ENCODE results near the gene NELL1. TPM values are rescaled to one million over a fixed set of nuclear protein-coding genes. Genes with fewer than 3 reads are reported as not detected.

NELL1 gene
- total RNA-seq, 2 experiments from 2014 or later = not detected

GRCh38 chr11:21505070-21505469, 835.7 kb downstream of the NELL1 start:
- no peaks in the 10 kb centered on the region for H3K36me3 Mint-ChIP-seq
- H3K27me3 Mint-ChIP-seq = no peaks in the 10 kb centered on the region
- CTCF ChIA-PET = no interaction called here

DNA sequence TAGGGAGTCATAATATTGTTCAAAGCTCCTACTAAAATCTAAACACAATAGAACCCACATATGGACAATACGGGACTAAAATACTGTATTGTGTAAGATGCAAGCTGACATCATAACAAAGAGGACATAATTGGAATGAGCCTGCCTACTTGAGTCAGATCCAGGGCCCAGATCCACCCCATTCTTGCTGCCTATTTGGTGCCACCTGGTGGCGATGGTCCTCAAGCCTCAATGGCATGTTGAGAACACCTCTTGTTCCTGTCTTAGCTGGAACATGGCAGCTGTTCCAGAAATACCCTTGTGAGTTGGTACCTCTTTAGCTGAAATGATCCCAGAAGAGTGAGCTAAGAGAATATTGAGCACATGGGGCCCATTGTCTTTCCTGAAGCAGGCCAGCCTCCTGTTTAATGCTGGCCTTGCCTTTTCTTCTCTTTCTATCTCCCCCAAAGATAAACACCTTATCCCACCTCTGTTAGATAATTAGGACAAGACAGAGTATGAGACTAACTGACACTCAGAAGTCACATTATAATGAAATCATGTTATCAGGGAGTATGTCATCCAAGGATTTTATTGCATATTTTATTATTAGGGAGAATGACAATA, 842.6 kb downstream of the NELL1 start:
- DNase-seq (peak; percentile 41), ATAC-seq (no peak)
- CTCF ChIA-PET = no interaction called here

More at GRCh38 chr11:21505070-21505469, 835.7 kb downstream of the NELL1 start:
- H3K4me1 Mint-ChIP-seq = no peaks in the 10 kb centered on the region
- DNase-seq = no peak
- no peak overlapping the region for H3K27ac Mint-ChIP-seq
- H3K9me3 Mint-ChIP-seq (ENCODE audit: low read depth) = peaks cover 5% of the 10 kb centered on the region
- no peak for ATAC-seq
- H3K4me3 Mint-ChIP-seq = no peak overlapping the region

GRCh38 chr11:21514316-21514715, 844.9 kb downstream of the NELL1 start:
- DNase-seq (no peak), ATAC-seq (no peak)
- H3K36me3 Mint-ChIP-seq = no peaks in the 10 kb centered on the region
- no peak overlapping the region for H3K4me3 Mint-ChIP-seq
- CTCF ChIA-PET = no interaction called here
- no peaks in the 10 kb centered on the region for H3K27me3 Mint-ChIP-seq
- no peak overlapping the region for H3K27ac Mint-ChIP-seq
- H3K4me1 Mint-ChIP-seq = no peaks in the 10 kb centered on the region
- no peaks in the 10 kb centered on the region for H3K9me3 Mint-ChIP-seq (ENCODE audit: low read depth)

More for the DNA sequence above, 842.6 kb downstream of the NELL1 start:
- no peaks in the 10 kb centered on the region for H3K27me3 Mint-ChIP-seq
- no peak overlapping the region for H3K27ac Mint-ChIP-seq
- H3K4me3 Mint-ChIP-seq = no peak overlapping the region
- no peaks in the 10 kb centered on the region for H3K4me1 Mint-ChIP-seq
- H3K9me3 Mint-ChIP-seq (ENCODE audit: low read depth) = no peaks in the 10 kb centered on the region
- H3K36me3 Mint-ChIP-seq = no peaks in the 10 kb centered on the region

GRCh38 chr11:21520244-21520643, 850.9 kb downstream of the NELL1 start:
- no peak overlapping the region for H3K4me3 Mint-ChIP-seq
- CTCF ChIA-PET = no interaction called here
- no peaks in the 10 kb centered on the region for H3K4me1 Mint-ChIP-seq

DNA sequence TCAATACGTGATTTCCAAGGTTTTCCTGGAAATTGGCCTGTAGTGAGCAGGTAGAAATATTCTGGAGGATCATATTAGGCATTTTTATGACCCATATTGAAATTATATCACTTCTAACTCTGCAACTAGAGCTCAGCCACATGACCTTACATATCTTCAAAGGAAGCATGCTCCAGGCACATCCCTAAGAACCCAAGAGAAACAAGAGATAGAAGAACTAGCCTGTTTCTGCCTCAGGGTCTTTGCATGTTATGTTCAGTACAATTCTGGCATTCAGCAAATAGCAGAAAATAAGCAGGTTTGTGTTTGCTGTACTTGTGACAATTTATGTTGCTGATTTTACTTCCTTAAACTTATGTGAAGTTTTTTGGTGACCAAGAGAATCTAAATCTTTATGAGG, 859.8 kb downstream of the NELL1 start:
- no peak overlapping the region for H3K4me3 Mint-ChIP-seq
- no peak overlapping the region for H3K27ac Mint-ChIP-seq
- H3K36me3 Mint-ChIP-seq = no peaks in the 10 kb centered on the region
- CTCF ChIA-PET = no interaction called here
- DNase-seq = no peak
- ATAC-seq = no peak
- H3K4me1 Mint-ChIP-seq = no peaks in the 10 kb centered on the region
- H3K9me3 Mint-ChIP-seq (ENCODE audit: low read depth) = no peaks in the 10 kb centered on the region
- H3K27me3 Mint-ChIP-seq = no peaks in the 10 kb centered on the region

More at GRCh38 chr11:21520244-21520643, 850.9 kb downstream of the NELL1 start:
- H3K9me3 Mint-ChIP-seq (ENCODE audit: low read depth) = peaks cover 5% of the 10 kb centered on the region
- ATAC-seq (no peak), DNase-seq (no peak)
- no peak overlapping the region for H3K27ac Mint-ChIP-seq
- no peaks in the 10 kb centered on the region for H3K36me3 Mint-ChIP-seq
- no peaks in the 10 kb centered on the region for H3K27me3 Mint-ChIP-seq

DNA sequence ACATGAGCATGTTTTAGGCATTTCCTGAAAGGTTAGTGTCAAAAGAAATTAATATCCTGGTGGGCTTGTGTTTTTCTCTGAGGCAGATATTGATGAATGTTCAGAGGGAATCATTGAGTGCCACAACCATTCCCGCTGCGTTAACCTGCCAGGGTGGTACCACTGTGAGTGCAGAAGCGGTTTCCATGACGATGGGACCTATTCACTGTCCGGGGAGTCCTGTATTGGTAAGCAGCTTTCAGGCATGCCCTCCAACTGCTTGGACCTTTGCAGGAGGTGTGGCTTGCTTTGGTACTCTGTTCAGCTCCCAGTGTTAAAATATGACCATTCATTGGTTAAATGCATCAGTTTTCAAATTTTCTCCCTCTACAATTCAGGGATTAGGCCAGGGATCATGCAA, 864.9 kb downstream of the NELL1 start:
- H3K4me3 Mint-ChIP-seq = no peak overlapping the region
- ATAC-seq = no peak
- no peaks in the 10 kb centered on the region for H3K36me3 Mint-ChIP-seq
- H3K9me3 Mint-ChIP-seq (ENCODE audit: low read depth) = peaks cover 3% of the 10 kb centered on the region
- no peaks in the 10 kb centered on the region for H3K4me1 Mint-ChIP-seq
- no peak for DNase-seq
- H3K27me3 Mint-ChIP-seq = no peaks in the 10 kb centered on the region
- H3K27ac Mint-ChIP-seq = no peak overlapping the region
- CTCF ChIA-PET = no interaction called here

GRCh38 chr11:21537980-21538379, 868.6 kb downstream of the NELL1 start:
- H3K27ac Mint-ChIP-seq = no peak overlapping the region
- DNase-seq = no peak
- no peaks in the 10 kb centered on the region for H3K4me1 Mint-ChIP-seq
- no peaks in the 10 kb centered on the region for H3K36me3 Mint-ChIP-seq
- no peak for ATAC-seq
- no peaks in the 10 kb centered on the region for H3K27me3 Mint-ChIP-seq
- H3K9me3 Mint-ChIP-seq (ENCODE audit: low read depth) = peaks cover 8% of the 10 kb centered on the region
- H3K4me3 Mint-ChIP-seq = no peak overlapping the region
- CTCF ChIA-PET = no interaction called here

- ATAC-seq = no peak
- H3K9me3 Mint-ChIP-seq (ENCODE audit: low read depth) = peaks cover 6% of the 10 kb centered on the region
- DNase-seq = no peak
- H3K36me3 Mint-ChIP-seq = no peaks in the 10 kb centered on the region
- H3K27ac Mint-ChIP-seq = no peak overlapping the region
- no peak overlapping the region for H3K4me3 Mint-ChIP-seq
- H3K27me3 Mint-ChIP-seq = no peaks in the 10 kb centered on the region
- CTCF ChIA-PET = no interaction called here
- H3K4me1 Mint-ChIP-seq = no peaks in the 10 kb centered on the region
Observed at GRCh38 chr11:21541187-21541751, 871.9 kb downstream of the NELL1 start.

DNA sequence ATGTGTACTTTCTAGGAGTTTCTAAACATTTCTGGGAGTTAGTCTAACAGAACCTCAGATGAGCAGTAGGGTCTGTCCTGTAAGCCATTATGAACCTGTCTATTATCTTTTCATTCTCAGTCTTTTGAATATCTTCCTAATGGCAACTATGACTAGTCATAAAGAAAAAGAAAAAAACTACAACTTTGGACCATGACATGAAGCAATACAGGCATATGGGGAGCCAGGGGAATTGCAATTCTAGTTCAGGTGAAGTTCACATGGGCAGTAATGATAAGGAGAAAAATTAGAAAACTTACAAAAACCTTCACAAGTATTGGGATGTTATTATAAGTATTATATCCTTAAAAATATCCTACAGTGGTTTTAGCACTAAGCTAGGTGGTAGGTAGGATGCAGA, 874.5 kb downstream of the NELL1 start:
- CTCF ChIA-PET = no interaction called here
- H3K9me3 Mint-ChIP-seq (ENCODE audit: low read depth) = peaks cover 10% of the 10 kb centered on the region
- H3K27ac Mint-ChIP-seq = no peak overlapping the region
- no peaks in the 10 kb centered on the region for H3K4me1 Mint-ChIP-seq
- no peaks in the 10 kb centered on the region for H3K27me3 Mint-ChIP-seq
- no peak overlapping the region for H3K4me3 Mint-ChIP-seq
- no peak for ATAC-seq
- H3K36me3 Mint-ChIP-seq = no peaks in the 10 kb centered on the region
- no peak for DNase-seq

DNA sequence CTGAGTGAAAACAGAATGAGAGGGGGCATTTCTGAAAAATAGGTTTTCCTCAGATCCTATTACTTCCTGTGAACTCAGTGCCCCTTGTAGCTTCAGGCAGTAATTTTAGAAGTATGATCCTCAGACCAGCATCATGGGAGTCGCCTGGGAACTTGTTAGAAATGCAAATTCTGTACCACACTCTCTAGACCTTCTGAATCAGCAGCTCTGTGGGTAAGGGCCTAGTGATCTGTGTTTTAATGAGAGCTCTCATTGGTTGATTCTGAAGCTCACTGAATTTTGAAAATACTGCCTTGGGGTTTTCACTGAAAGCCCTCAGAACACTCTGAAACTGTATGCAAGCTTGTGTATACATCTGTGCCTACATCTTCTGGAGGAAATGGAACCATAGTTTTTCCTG, 876.3 kb downstream of the NELL1 start:
- no peaks in the 10 kb centered on the region for H3K4me1 Mint-ChIP-seq
- DNase-seq = no peak
- H3K27me3 Mint-ChIP-seq = no peaks in the 10 kb centered on the region
- no peak for ATAC-seq
- no peak overlapping the region for H3K27ac Mint-ChIP-seq
- CTCF ChIA-PET = no interaction called here
- no peaks in the 10 kb centered on the region for H3K36me3 Mint-ChIP-seq
- H3K4me3 Mint-ChIP-seq = no peak overlapping the region
- peaks cover 10% of the 10 kb centered on the region for H3K9me3 Mint-ChIP-seq (ENCODE audit: low read depth)

GRCh38 chr11:21546703-21547102, 877.3 kb downstream of the NELL1 start:
- Mint-ChIP-seq H3K27ac (no peak overlapping the region), H3K4me3 (no peak overlapping the region), H3K36me3 (no peaks in the 10 kb centered on the region), H3K9me3 (ENCODE audit: low read depth) (peaks cover 10% of the 10 kb centered on the region), H3K27me3 (no peaks in the 10 kb centered on the region), H3K4me1 (no peaks in the 10 kb centered on the region)
- CTCF ChIA-PET = no interaction called here
- no peak for DNase-seq
- no peak for ATAC-seq

- Mint-ChIP-seq H3K4me3 (no peak overlapping the region), H3K27me3 (no peaks in the 10 kb centered on the region), H3K27ac (no peak overlapping the region), H3K4me1 (no peaks in the 10 kb centered on the region), H3K9me3 (ENCODE audit: low read depth) (no peaks in the 10 kb centered on the region), H3K36me3 (no peaks in the 10 kb centered on the region)
- CTCF ChIA-PET = no interaction called here
- no peak for ATAC-seq
- no peak for DNase-seq
Observed at GRCh38 chr11:21552911-21553310, 883.5 kb downstream of the NELL1 start.

GRCh38 chr11:21553795-21554194, 884.4 kb downstream of the NELL1 start:
- CTCF ChIA-PET = no interaction called here
- H3K27me3 Mint-ChIP-seq = no peaks in the 10 kb centered on the region

DNA sequence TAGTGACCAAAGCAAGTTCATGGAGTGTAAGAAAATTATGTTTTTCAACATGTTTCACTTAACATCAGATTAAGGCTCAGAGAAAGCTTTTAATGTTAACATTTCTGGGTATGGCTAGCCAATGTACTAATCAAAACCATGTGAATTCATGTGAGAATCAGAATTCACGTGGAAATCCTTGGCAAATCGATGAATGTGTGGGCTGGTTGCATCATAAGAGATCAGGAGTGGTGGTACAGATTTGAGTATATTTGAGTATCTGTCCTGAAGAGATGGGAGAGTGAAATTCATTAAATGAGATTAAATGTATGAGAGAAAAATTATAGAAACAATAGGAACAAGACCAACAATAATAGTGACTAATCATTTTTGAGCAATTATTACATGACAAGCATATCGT, 884.9 kb downstream of the NELL1 start:
- H3K4me1 Mint-ChIP-seq = no peaks in the 10 kb centered on the region
- H3K9me3 Mint-ChIP-seq (ENCODE audit: low read depth) = no peaks in the 10 kb centered on the region
- CTCF ChIA-PET = no interaction called here
- H3K27ac Mint-ChIP-seq = no peak overlapping the region
- DNase-seq = no peak
- H3K27me3 Mint-ChIP-seq = no peaks in the 10 kb centered on the region
- H3K4me3 Mint-ChIP-seq = no peak overlapping the region
- H3K36me3 Mint-ChIP-seq = no peaks in the 10 kb centered on the region
- no peak for ATAC-seq

More at GRCh38 chr11:21553795-21554194, 884.4 kb downstream of the NELL1 start:
- no peaks in the 10 kb centered on the region for H3K9me3 Mint-ChIP-seq (ENCODE audit: low read depth)
- no peaks in the 10 kb centered on the region for H3K4me1 Mint-ChIP-seq
- ATAC-seq = no peak
- DNase-seq = no peak
- H3K4me3 Mint-ChIP-seq = no peak overlapping the region
- H3K27ac Mint-ChIP-seq = no peak overlapping the region
- no peaks in the 10 kb centered on the region for H3K36me3 Mint-ChIP-seq

GRCh38 chr11:21556926-21557325, 887.5 kb downstream of the NELL1 start:
- H3K4me1 Mint-ChIP-seq = no peaks in the 10 kb centered on the region

More at GRCh38 chr11:21556926-21557325, 887.5 kb downstream of the NELL1 start:
- CTCF ChIA-PET = no interaction called here
- DNase-seq = no peak
- no peaks in the 10 kb centered on the region for H3K27me3 Mint-ChIP-seq
- no peak for ATAC-seq
- no peak overlapping the region for H3K4me3 Mint-ChIP-seq
- H3K36me3 Mint-ChIP-seq = no peaks in the 10 kb centered on the region
- no peak overlapping the region for H3K27ac Mint-ChIP-seq
- H3K9me3 Mint-ChIP-seq (ENCODE audit: low read depth) = peaks cover 7% of the 10 kb centered on the region
